Mesendoderm (in vitro differentiated cells): ENCODE results near the gene CUX1.
"Not testable (repeated sequence)": the region's sequence is repeated elsewhere in the genome, so short reads cannot be mapped to it uniquely, and the experiment has no call there.

ENCODE experiments used
- DNase-seq: peaks from one replicate; pipeline ENCODE4 v3.0.0; 2013
- H2AK5ac ChIP-seq: 2 replicates; pipeline ENCODE4 v1.6.1; 2013; ENCODE audit warnings: low read length, inconsistent platforms
- H2BK120ac ChIP-seq: 2 replicates; pipeline ENCODE4 v1.6.1; 2013; ENCODE audit warnings: low read depth, mild to moderate bottlenecking, low read length, moderate library complexity, mixed read lengths
- H2BK15ac ChIP-seq: replicated peaks from 2 replicates; pipeline ENCODE4 v1.6.1; 2013; ENCODE audit warnings: low read depth, mild to moderate bottlenecking, moderate library complexity
- H2BK5ac ChIP-seq: 2 replicates; pipeline ENCODE4 v1.6.1; 2013; ENCODE audit warnings: low read length, inconsistent platforms
- H3K18ac ChIP-seq: 2 replicates; pipeline ENCODE4 v1.6.1; 2013; ENCODE audit warnings: mild to moderate bottlenecking, low read length, mixed read lengths
- H3K23ac ChIP-seq: one replicate; pipeline ENCODE4 v1.6.1; 2013; ENCODE audit warnings: low read length
- H3K27ac ChIP-seq: 2 replicates; pipeline ENCODE4 v1.5.1; 2013; ENCODE audit warnings: low read depth, mild to moderate bottlenecking, inconsistent platforms, low read length, moderate library complexity
- H3K27me3 ChIP-seq: 2 replicates; pipeline ENCODE4 v1.6.1; 2013; ENCODE audit warnings: low read length, control low read depth, mild to moderate bottlenecking, inconsistent platforms; ENCODE audit not compliant: insufficient read depth, poor library complexity
- H3K36me3 ChIP-seq: 2 replicates; pipeline ENCODE4 v1.6.1; 2013; ENCODE audit warnings: low read length, inconsistent platforms; ENCODE audit not compliant: control insufficient read depth, insufficient read depth
- H3K4ac ChIP-seq: one replicate; pipeline ENCODE4 v1.6.1; 2013; ENCODE audit warnings: low read depth, mild to moderate bottlenecking, low read length, moderate library complexity
- H3K4me1 ChIP-seq: 2 replicates; pipeline ENCODE4 v1.6.1; 2013; ENCODE audit warnings: low read depth, low read length, inconsistent platforms; ENCODE audit not compliant: control insufficient read depth
- H3K4me2 ChIP-seq: 2 replicates; pipeline ENCODE4 v1.6.1; 2013; ENCODE audit warnings: low read length
- H3K4me3 ChIP-seq: 2 replicates; pipeline ENCODE4 v1.5.1; 2013; ENCODE audit warnings: mild to moderate bottlenecking, low read length
- H3K56ac ChIP-seq: one replicate; pipeline ENCODE4 v1.6.1; 2013; ENCODE audit warnings: low read length
- H3K79me1 ChIP-seq: 2 replicates; pipeline ENCODE4 v1.6.1; 2013; ENCODE audit warnings: low read length, inconsistent platforms
- H3K79me2 ChIP-seq: 2 replicates; pipeline ENCODE4 v1.6.1; 2013; ENCODE audit warnings: mild to moderate bottlenecking, low read length; ENCODE audit not compliant: control insufficient read depth, insufficient read depth
- H3K9ac ChIP-seq: 2 replicates; pipeline ENCODE4 v1.6.1; 2013; ENCODE audit warnings: low read length, inconsistent platforms
- H4K5ac ChIP-seq: one replicate; pipeline ENCODE4 v1.6.1; 2013; ENCODE audit warnings: low read length
- H4K8ac ChIP-seq: one replicate; pipeline ENCODE4 v1.6.1; 2013; ENCODE audit warnings: low read depth, mild to moderate bottlenecking, control low read depth, low read length, moderate library complexity
- WGBS: extraction: QIAGEN DNeasy Blood & Tissue Kit; methylation state at CpG from one replicate; pipeline ENCODE4 v1.1.7; 2013; ENCODE audit warnings: low lambda C conversion rate, missing lambda C conversion rate; ENCODE audit not compliant: insufficient coverage; ENCODE audit errors: extremely low coverage; 5-methylcytosine and 5-hydroxymethylcytosine counted together

The CUX1 gene

DNA sequence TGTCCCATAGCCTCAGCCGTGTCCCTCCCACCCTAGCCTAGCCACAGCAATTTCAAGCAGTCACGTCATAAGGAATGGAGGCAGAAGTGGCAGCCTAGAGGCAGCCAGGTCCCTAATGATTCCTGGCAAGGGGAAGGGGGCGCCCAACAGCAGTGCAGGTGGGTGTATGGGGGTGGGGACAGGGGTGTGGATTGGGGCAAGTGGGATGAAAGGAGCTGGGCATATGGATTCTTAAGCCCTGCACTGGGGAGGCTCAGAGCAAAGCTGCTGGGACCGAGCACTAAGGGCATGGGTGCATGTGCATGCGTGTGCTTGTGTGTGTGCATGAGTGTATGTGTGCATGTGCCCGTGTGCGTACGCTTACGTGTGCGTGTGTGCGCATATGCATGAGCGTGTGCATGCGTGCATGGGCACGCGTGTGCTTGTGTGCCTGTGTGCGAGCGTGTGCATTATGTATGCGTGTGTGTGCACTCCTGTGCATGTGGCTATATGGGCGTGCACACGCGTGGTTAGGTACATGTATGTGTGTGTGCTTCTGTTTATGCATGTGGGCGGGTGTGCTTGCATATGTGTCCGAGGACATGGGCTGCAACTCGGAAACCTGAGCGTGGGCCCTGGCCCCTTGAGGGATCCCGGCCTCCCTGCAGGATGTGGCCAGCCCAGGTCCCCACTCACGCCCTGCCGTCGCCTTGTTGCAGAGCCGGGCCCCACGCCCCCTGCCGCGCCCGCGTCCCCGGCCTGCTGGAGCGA lies 503.4 kb downstream of the CUX1 start:
- H3K4ac ChIP-seq: no peak overlapping the region
- H3K27me3 ChIP-seq: no peaks in the 10 kb centered on the region
- peak overlapping the region; percentile 50 for H3K56ac ChIP-seq
- no peaks in the 10 kb centered on the region for H3K79me2 ChIP-seq
- no peak overlapping the region for H2AK5ac ChIP-seq
- H3K79me1 ChIP-seq: no peaks in the 10 kb centered on the region
- no peak overlapping the region for H2BK120ac ChIP-seq
- H3K4me2 ChIP-seq: no peak overlapping the region
- DNase-seq: no peak
- H3K23ac ChIP-seq: no peak overlapping the region
- H4K8ac ChIP-seq: no peak overlapping the region
- H3K18ac ChIP-seq: no peak overlapping the region
- H3K4me3 ChIP-seq: no peak overlapping the region
- no peak overlapping the region for H2BK15ac ChIP-seq
- peak overlapping the region; percentile 20 for H3K9ac ChIP-seq
- no peak overlapping the region for H4K5ac ChIP-seq
- H3K27ac ChIP-seq: no peak overlapping the region
- no peaks in the 10 kb centered on the region for H3K36me3 ChIP-seq
- no peaks in the 10 kb centered on the region for H3K4me1 ChIP-seq
- no peak overlapping the region for H2BK5ac ChIP-seq
- no CpG with 5 or more reads among the region's 37 CpGs for WGBS

DNA sequence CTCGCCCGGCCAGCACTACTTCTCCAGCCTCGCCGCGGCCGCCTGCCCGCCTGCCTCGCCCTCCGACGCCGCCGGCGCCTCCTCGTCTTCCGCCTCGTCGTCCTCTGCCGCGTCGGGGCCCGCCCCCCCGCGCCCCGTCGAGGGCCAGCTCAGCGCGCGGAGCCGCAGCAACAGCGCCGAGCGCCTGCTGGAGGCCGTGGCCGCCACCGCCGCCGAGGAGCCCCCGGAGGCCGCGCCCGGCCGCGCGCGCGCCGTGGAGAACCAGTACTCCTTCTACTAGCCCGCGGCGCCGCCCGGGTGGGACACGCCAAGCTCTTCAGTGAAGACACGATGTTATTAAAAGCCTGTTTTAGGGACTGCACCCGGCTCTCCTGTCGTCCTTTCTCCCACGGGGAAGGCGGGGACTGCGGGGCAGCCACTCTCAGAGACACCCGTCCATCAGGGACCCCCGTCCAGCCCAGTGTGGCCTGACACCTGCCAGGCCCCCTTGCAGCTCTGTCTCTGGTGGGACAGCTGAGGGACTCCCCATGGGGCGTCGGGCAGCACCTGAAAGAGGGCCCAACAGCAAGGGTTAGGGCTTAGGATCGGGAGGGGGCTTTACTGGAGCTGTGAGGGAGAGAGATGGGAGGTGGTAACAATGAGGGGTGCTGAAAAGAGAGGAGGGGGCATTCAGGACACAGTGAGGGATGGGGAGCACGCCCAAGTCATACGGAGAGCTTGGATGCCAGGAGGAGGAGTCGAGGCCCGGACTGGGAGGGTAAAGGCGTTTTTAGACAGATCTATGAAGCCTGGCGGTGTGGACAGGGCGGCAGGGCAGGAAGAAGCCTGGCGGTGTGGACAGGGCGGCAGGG lies 504.1 kb downstream of the CUX1 start:
- Histone ChIP-seq H3K4me2 (no peak overlapping the region), H2BK15ac (no peak overlapping the region), H2AK5ac (no peak overlapping the region), H3K79me1 (no peaks in the 10 kb centered on the region), H3K27me3 (no peaks in the 10 kb centered on the region), H3K56ac (peak overlapping the region; percentile 50), H3K18ac (no peak overlapping the region), H4K5ac (no peak overlapping the region), H3K27ac (no peak overlapping the region), H3K23ac (no peak overlapping the region), H2BK120ac (no peak overlapping the region), H3K79me2 (no peaks in the 10 kb centered on the region), H3K4ac (no peak overlapping the region), H2BK5ac (no peak overlapping the region), H3K4me3 (no peak overlapping the region), H4K8ac (no peak overlapping the region), H3K36me3 (no peaks in the 10 kb centered on the region), H3K9ac (peak overlapping the region; percentile 20), H3K4me1 (no peaks in the 10 kb centered on the region)
- WGBS: no CpG with 5 or more reads among the region's 73 CpGs
- peak; percentile 72 for DNase-seq

GRCh38 chr7:102322202-102322715 lies 504.8 kb downstream of the CUX1 start:
- Histone ChIP-seq H3K18ac (no peak overlapping the region), H2BK120ac (no peak overlapping the region), H3K4ac (no peak overlapping the region), H3K79me1 (no peaks in the 10 kb centered on the region), H2BK5ac (no peak overlapping the region), H3K23ac (no peak overlapping the region), H3K27me3 (no peaks in the 10 kb centered on the region), H4K8ac (no peak overlapping the region), H3K36me3 (no peaks in the 10 kb centered on the region), H2BK15ac (no peak overlapping the region), H3K27ac (no peak overlapping the region), H2AK5ac (no peak overlapping the region), H3K9ac (no peak overlapping the region), H3K79me2 (no peaks in the 10 kb centered on the region), H3K4me1 (no peaks in the 10 kb centered on the region), H4K5ac (no peak overlapping the region), H3K4me3 (no peak overlapping the region), H3K4me2 (no peak overlapping the region), H3K56ac (no peak overlapping the region)
- no peak for DNase-seq
- WGBS: no CpG with 5 or more reads among the region's 8 CpGs

GRCh38 chr7:102323914-102324195 lies 506.4 kb downstream of the CUX1 start:
- H3K79me2 ChIP-seq: no peaks in the 10 kb centered on the region
- no peak overlapping the region for H4K5ac ChIP-seq
- DNase-seq: no peak
- no peak overlapping the region for H3K4ac ChIP-seq
- WGBS: no CpG with 5 or more reads among the region's 5 CpGs
- no peak overlapping the region for H2BK120ac ChIP-seq
- H3K27ac ChIP-seq: no peak overlapping the region
- H2AK5ac ChIP-seq: no peak overlapping the region
- no peaks in the 10 kb centered on the region for H3K4me1 ChIP-seq
- no peak overlapping the region for H3K4me3 ChIP-seq
- H3K79me1 ChIP-seq: no peaks in the 10 kb centered on the region
- no peak overlapping the region for H3K18ac ChIP-seq
- H3K36me3 ChIP-seq: no peaks in the 10 kb centered on the region
- no peak overlapping the region for H2BK5ac ChIP-seq
- H3K9ac ChIP-seq: no peak overlapping the region
- H3K23ac ChIP-seq: no peak overlapping the region
- H3K56ac ChIP-seq: no peak overlapping the region
- no peak overlapping the region for H3K4me2 ChIP-seq
- H3K27me3 ChIP-seq: no peaks in the 10 kb centered on the region
- no peak overlapping the region for H2BK15ac ChIP-seq
- no peak overlapping the region for H4K8ac ChIP-seq

- H3K18ac ChIP-seq, H3K4me1 ChIP-seq, H3K4me3 ChIP-seq, H3K36me3 ChIP-seq, DNase-seq, H3K9ac ChIP-seq, H3K27ac ChIP-seq, H3K23ac ChIP-seq, H2AK5ac ChIP-seq, H4K8ac ChIP-seq, H2BK5ac ChIP-seq, H3K79me2 ChIP-seq, H2BK120ac ChIP-seq, H3K27me3 ChIP-seq, H3K56ac ChIP-seq, H3K4ac ChIP-seq, H3K4me2 ChIP-seq, H3K79me1 ChIP-seq, H4K5ac ChIP-seq, H2BK15ac ChIP-seq: not testable (repeated sequence)
- no CpG with 5 or more reads among the region's 11 CpGs for whole genome bisulfite sequencing
These were observed 507.7 kb downstream of the CUX1 start for GRCh38 chr7:102325106-102325505.
